Measurements from ENCODE around the gene ANKRD23.

The ANKRD23 gene

GRCh38 chr2:96821113-96821675, 22.6 kb downstream of the ANKRD23 start:
- Histone ChIP-seq H2BK15ac (replicated peaks; ENCODE audit: low read depth) (no peak overlapping the region), H3K9ac (ENCODE audit: low read length) (no peak overlapping the region), H3K23ac (ENCODE audit: low read length) (no peak overlapping the region), H2BK5ac (ENCODE audit: low read length) (no peak overlapping the region), H2AK5ac (ENCODE audit: low read length) (no peak overlapping the region), H3K79me2 (ENCODE audit: control insufficient read depth, insufficient read depth, low read length) (peaks cover 37% of the 10 kb centered on the region), H4K8ac (ENCODE audit: low read depth, low read length) (no peak overlapping the region), H3K36me3 (ENCODE audit: control insufficient read depth, insufficient read depth, low read length) (no peaks in the 10 kb centered on the region), H3K27ac (ENCODE audit: low read depth, low read length) (no peak overlapping the region), H4K5ac (ENCODE audit: low read length) (no peak overlapping the region), H2BK120ac (ENCODE audit: low read depth, low read length) (no peak overlapping the region), H3K4me3 (ENCODE audit: low read length) (no peak overlapping the region), H3K56ac (ENCODE audit: low read length) (no peak overlapping the region), H3K4ac (ENCODE audit: low read depth, low read length) (no peak overlapping the region), H3K79me1 (ENCODE audit: low read length) (peaks cover 24% of the 10 kb centered on the region), H3K4me2 (ENCODE audit: low read length) (no peak overlapping the region), H3K18ac (ENCODE audit: low read length) (no peak overlapping the region), H3K27me3 (ENCODE audit: insufficient read depth, low read length, poor library complexity) (no peaks in the 10 kb centered on the region), H3K4me1 (ENCODE audit: control insufficient read depth, low read depth, low read length) (peaks cover 10% of the 10 kb centered on the region)
- no CpG with 5 or more reads among the region's 11 CpGs for WGBS (ENCODE audit: extremely low coverage, insufficient coverage, low lambda C conversion rate)
- DNase-seq: no peak

- Histone ChIP-seq H3K27ac (ENCODE audit: low read depth, low read length) (no peak overlapping the region), H3K18ac (ENCODE audit: low read length) (no peak overlapping the region), H3K23ac (ENCODE audit: low read length) (no peak overlapping the region), H2BK5ac (ENCODE audit: low read length) (no peak overlapping the region), H3K4me1 (ENCODE audit: control insufficient read depth, low read depth, low read length) (peaks cover 10% of the 10 kb centered on the region), H2BK15ac (replicated peaks; ENCODE audit: low read depth) (no peak overlapping the region), H3K4ac (ENCODE audit: low read depth, low read length) (no peak overlapping the region), H2BK120ac (ENCODE audit: low read depth, low read length) (no peak overlapping the region), H2AK5ac (ENCODE audit: low read length) (no peak overlapping the region), H3K9ac (ENCODE audit: low read length) (no peak overlapping the region), H3K56ac (ENCODE audit: low read length) (no peak overlapping the region), H4K5ac (ENCODE audit: low read length) (no peak overlapping the region), H3K36me3 (ENCODE audit: control insufficient read depth, insufficient read depth, low read length) (no peaks in the 10 kb centered on the region), H3K4me3 (ENCODE audit: low read length) (no peak overlapping the region), H3K79me2 (ENCODE audit: control insufficient read depth, insufficient read depth, low read length) (peaks cover 37% of the 10 kb centered on the region), H3K79me1 (ENCODE audit: low read length) (peaks cover 24% of the 10 kb centered on the region), H4K8ac (ENCODE audit: low read depth, low read length) (no peak overlapping the region), H3K27me3 (ENCODE audit: insufficient read depth, low read length, poor library complexity) (no peaks in the 10 kb centered on the region), H3K4me2 (ENCODE audit: low read length) (no peak overlapping the region)
- WGBS (ENCODE audit: extremely low coverage, insufficient coverage, low lambda C conversion rate): no CpG with 5 or more reads among the region's 12 CpGs
- DNase-seq: no peak
Measured at GRCh38 chr2:96819876-96820511, 23.8 kb downstream of the ANKRD23 start.

- H3K23ac ChIP-seq (ENCODE audit: low read length): no peak overlapping the region
- H3K79me2 ChIP-seq (ENCODE audit: control insufficient read depth, insufficient read depth, low read length): peaks cover 35% of the 10 kb centered on the region
- peaks cover 22% of the 10 kb centered on the region for H3K79me1 ChIP-seq (ENCODE audit: low read length)
- H3K4me1 ChIP-seq (ENCODE audit: control insufficient read depth, low read depth, low read length): peaks cover 10% of the 10 kb centered on the region
- H4K5ac ChIP-seq (ENCODE audit: low read length): no peak overlapping the region
- H2BK15ac ChIP-seq (replicated peaks; ENCODE audit: low read depth): no peak overlapping the region
- no CpG with 5 or more reads among the region's 10 CpGs for WGBS (ENCODE audit: extremely low coverage, insufficient coverage, low lambda C conversion rate)
- no peak overlapping the region for H3K4me3 ChIP-seq (ENCODE audit: low read length)
- no peak overlapping the region for H3K4me2 ChIP-seq (ENCODE audit: low read length)
- H2AK5ac ChIP-seq (ENCODE audit: low read length): no peak overlapping the region
- no peak overlapping the region for H3K9ac ChIP-seq (ENCODE audit: low read length)
- H3K4ac ChIP-seq (ENCODE audit: low read depth, low read length): no peak overlapping the region
- H3K36me3 ChIP-seq (ENCODE audit: control insufficient read depth, insufficient read depth, low read length): no peaks in the 10 kb centered on the region
- no peaks in the 10 kb centered on the region for H3K27me3 ChIP-seq (ENCODE audit: insufficient read depth, low read length, poor library complexity)
- H3K27ac ChIP-seq (ENCODE audit: low read depth, low read length): no peak overlapping the region
- H2BK5ac ChIP-seq (ENCODE audit: low read length): no peak overlapping the region
- H2BK120ac ChIP-seq (ENCODE audit: low read depth, low read length): no peak overlapping the region
- H3K18ac ChIP-seq (ENCODE audit: low read length): no peak overlapping the region
- DNase-seq: peak; percentile 49
- no peak overlapping the region for H4K8ac ChIP-seq (ENCODE audit: low read depth, low read length)
- no peak overlapping the region for H3K56ac ChIP-seq (ENCODE audit: low read length)
Measured at GRCh38 chr2:96819128-96819875, 24.5 kb downstream of the ANKRD23 start.

GRCh38 chr2:96817882-96818281, 25.9 kb downstream of the ANKRD23 start:
- no peak overlapping the region for H2BK5ac ChIP-seq (ENCODE audit: low read length)

GRCh38 chr2:96816836-96817702, 26.8 kb downstream of the ANKRD23 start:
- Histone ChIP-seq H3K56ac (ENCODE audit: low read length) (peak overlapping the region; percentile 98), H4K5ac (ENCODE audit: low read length) (no peak overlapping the region), H2BK5ac (ENCODE audit: low read length) (no peak overlapping the region), H3K18ac (ENCODE audit: low read length) (no peak overlapping the region), H3K23ac (ENCODE audit: low read length) (no peak overlapping the region), H3K36me3 (ENCODE audit: control insufficient read depth, insufficient read depth, low read length) (no peaks in the 10 kb centered on the region), H3K9ac (ENCODE audit: low read length) (peak overlapping the region; percentile 77), H4K8ac (ENCODE audit: low read depth, low read length) (no peak overlapping the region), H2AK5ac (ENCODE audit: low read length) (no peak overlapping the region), H3K4me3 (ENCODE audit: low read length) (peak overlapping the region; percentile 62), H3K4me1 (ENCODE audit: control insufficient read depth, low read depth, low read length) (peaks cover 10% of the 10 kb centered on the region), H3K4me2 (ENCODE audit: low read length) (peak overlapping the region; percentile 99), H3K4ac (ENCODE audit: low read depth, low read length) (no peak overlapping the region), H3K79me2 (ENCODE audit: control insufficient read depth, insufficient read depth, low read length) (peaks cover 34% of the 10 kb centered on the region), H3K27me3 (ENCODE audit: insufficient read depth, low read length, poor library complexity) (no peaks in the 10 kb centered on the region), H3K79me1 (ENCODE audit: low read length) (peaks cover 18% of the 10 kb centered on the region), H3K27ac (ENCODE audit: low read depth, low read length) (no peak overlapping the region), H2BK120ac (ENCODE audit: low read depth, low read length) (no peak overlapping the region), H2BK15ac (replicated peaks; ENCODE audit: low read depth) (no peak overlapping the region)
- no peak for DNase-seq
- no CpG with 5 or more reads among the region's 89 CpGs for whole genome bisulfite sequencing (ENCODE audit: extremely low coverage, insufficient coverage, low lambda C conversion rate)

More at GRCh38 chr2:96817882-96818281, 25.9 kb downstream of the ANKRD23 start:
- no peak overlapping the region for H3K4me3 ChIP-seq (ENCODE audit: low read length)
- H4K8ac ChIP-seq (ENCODE audit: low read depth, low read length): no peak overlapping the region
- no peak overlapping the region for H3K23ac ChIP-seq (ENCODE audit: low read length)
- DNase-seq: no peak
- no CpG with 5 or more reads among the region's 8 CpGs for WGBS (ENCODE audit: extremely low coverage, insufficient coverage, low lambda C conversion rate)
- H3K4me2 ChIP-seq (ENCODE audit: low read length): no peak overlapping the region
- H2AK5ac ChIP-seq (ENCODE audit: low read length): no peak overlapping the region
- no peak overlapping the region for H3K56ac ChIP-seq (ENCODE audit: low read length)
- H2BK15ac ChIP-seq (replicated peaks; ENCODE audit: low read depth): no peak overlapping the region
- no peaks in the 10 kb centered on the region for H3K36me3 ChIP-seq (ENCODE audit: control insufficient read depth, insufficient read depth, low read length)
- H3K18ac ChIP-seq (ENCODE audit: low read length): no peak overlapping the region
- H3K9ac ChIP-seq (ENCODE audit: low read length): no peak overlapping the region
- H3K27me3 ChIP-seq (ENCODE audit: insufficient read depth, low read length, poor library complexity): no peaks in the 10 kb centered on the region
- no peak overlapping the region for H4K5ac ChIP-seq (ENCODE audit: low read length)
- peaks cover 10% of the 10 kb centered on the region for H3K4me1 ChIP-seq (ENCODE audit: control insufficient read depth, low read depth, low read length)
- H3K79me1 ChIP-seq (ENCODE audit: low read length): peaks cover 20% of the 10 kb centered on the region
- H3K4ac ChIP-seq (ENCODE audit: low read depth, low read length): no peak overlapping the region
- H2BK120ac ChIP-seq (ENCODE audit: low read depth, low read length): no peak overlapping the region
- peaks cover 35% of the 10 kb centered on the region for H3K79me2 ChIP-seq (ENCODE audit: control insufficient read depth, insufficient read depth, low read length)
- H3K27ac ChIP-seq (ENCODE audit: low read depth, low read length): no peak overlapping the region
